Brain pericyte (primary cell): ENCODE results near the gene OR2S2.
"Not testable (repeated sequence)": the region's sequence is repeated elsewhere in the genome, so short reads cannot be mapped to it uniquely, and the experiment has no call there.

Experiments
- DNase-seq: peaks from one replicate; pipeline ENCODE4 v3.0.0-alpha.2; 2012; ENCODE audit warnings: low read depth, low spot score

The OR2S2 gene

GRCh38 chr9:35933550-35934067 lies 24.3 kb downstream of the OR2S2 start:
- no peak for DNase-seq

DNA sequence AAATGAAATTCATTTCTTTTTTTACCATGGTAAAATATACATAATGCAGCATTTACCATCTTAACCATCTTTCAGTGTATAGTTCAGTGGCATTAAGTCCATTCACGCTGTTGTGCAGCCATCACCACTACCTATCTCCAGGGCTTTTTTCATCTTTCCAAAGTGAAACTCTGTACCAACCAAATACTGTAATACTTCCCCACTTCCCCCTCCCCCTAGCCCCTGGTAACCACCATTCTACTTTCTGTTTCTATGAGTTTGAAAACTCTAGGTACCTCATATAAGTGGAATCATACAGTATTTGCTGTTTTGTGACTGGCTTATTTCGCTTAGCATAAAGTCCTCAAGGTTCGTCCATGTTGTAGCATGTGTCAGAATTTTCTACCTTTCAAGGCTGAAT lies 25.2 kb downstream of the OR2S2 start:
- DNase-seq: no peak

GRCh38 chr9:35930989-35931388 lies 27.0 kb downstream of the OR2S2 start:
- DNase-seq: no peak

DNA sequence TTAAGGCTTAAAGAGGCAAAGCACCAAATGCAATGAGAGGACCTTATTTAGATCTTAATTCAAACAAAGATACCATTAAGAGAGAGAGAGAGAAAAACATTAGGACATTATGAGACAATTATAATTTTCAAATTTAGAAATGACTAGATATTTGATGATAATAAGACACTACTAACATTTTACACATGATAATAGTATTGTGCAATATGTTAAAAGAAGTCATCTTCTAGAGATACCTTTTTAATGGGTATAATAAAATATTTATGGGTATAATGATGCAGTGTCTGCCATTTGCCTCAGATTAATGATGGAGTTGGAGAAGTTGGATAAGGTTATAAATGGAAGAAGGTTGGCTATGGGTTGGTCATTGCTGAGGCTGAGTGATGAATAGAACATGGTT lies 27.4 kb downstream of the OR2S2 start:
- no peak for DNase-seq

DNA sequence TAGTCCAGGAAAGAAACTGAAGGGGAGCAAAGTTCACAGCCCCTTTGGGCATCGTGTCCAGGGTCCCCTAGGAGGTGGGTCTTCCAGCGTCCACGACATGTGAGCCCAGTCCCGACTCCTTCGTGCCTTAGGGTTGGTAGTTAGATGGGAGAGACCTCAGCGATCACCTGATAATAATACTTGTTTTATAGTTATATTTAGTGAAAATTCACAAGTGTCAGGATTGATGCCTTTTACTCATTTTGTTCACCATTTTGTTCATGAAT lies 28.6 kb downstream of the OR2S2 start:
- no peak for DNase-seq

DNA sequence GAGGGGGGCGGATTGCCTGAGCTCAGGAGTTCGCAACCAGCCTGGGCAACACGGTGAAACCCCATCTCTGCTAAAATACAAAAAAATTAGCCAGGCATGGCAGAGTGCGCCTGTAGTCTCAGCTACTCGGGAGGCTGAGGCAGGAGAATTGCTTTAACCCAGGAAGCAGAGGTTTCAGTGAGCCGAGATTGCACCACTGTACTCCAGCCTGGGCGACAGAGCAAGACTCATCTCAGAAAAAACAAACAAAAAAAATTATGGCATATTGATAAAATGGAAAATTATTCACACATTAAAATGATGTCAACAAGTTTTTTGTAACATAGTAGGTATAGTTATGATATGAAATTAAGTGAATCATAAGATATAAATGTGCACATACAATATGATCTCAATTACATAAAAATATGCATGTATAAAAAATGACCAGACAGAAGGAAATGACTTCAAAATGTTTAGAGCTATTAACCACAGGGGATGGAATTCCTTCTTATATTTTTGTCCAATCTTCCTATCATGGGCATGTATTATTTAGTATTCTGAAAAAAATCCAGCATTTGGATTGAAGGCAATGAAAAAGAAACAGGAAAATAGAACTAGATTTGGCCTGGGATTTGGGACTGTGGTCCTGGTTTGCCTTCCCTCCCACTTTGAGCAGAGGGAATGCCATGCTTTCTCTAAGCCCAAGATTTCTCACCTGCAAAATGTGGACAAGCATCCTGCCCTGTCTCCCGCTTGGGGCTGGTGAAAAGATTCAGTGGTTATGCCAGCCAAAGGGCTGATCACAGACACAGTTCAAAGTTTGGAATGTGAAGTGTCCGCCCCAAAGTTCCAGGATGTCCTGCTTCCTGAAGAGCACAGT lies 29.1 kb downstream of the OR2S2 start:
- DNase-seq: no peak

GRCh38 chr9:35923927-35924763 lies 33.8 kb downstream of the OR2S2 start:
- DNase-seq: no peak

GRCh38 chr9:35923598-35923926 lies 34.4 kb downstream of the OR2S2 start:
- DNase-seq: no peak

- no peak for DNase-seq
Observed at GRCh38 chr9:35920051-35920620, 37.8 kb downstream of the OR2S2 start.

GRCh38 chr9:35919212-35920008 lies 38.5 kb downstream of the OR2S2 start:
- DNase-seq: no peak

- no peak for DNase-seq
Observed at GRCh38 chr9:35918780-35919179, 39.2 kb downstream of the OR2S2 start.

GRCh38 chr9:35917261-35917660 lies 40.7 kb downstream of the OR2S2 start:
- DNase-seq: no peak

DNA sequence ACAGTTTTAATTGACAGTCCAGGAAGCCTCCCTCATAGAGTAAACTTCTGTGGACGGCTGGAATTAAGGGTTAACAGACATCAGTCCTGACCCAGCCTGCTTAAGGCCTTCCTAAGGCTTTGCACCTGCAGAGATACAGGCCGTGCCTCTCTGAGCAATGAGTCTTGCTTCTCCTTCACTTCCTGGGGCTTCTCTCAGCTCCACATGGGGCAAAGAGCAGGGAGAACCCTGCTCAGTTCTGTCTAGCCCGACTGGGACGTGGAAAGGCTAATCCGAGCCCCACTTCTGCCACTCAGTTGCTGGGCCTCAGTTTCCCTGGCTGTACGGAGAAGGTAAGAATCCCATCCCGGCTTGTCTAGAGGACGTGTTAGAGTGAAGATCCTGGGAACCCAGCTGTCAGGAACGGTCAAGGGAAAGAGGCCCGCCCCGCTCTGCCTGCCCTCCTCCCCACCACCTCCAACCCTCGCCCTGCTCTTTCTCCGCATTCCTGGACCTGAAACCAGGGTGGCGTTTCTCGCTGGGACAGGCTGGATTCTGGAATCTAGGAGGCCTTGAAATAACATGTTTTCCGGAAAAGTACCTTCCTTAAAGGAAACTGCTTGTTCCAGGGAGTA lies 42.2 kb downstream of the OR2S2 start:
- no peak for DNase-seq

DNA sequence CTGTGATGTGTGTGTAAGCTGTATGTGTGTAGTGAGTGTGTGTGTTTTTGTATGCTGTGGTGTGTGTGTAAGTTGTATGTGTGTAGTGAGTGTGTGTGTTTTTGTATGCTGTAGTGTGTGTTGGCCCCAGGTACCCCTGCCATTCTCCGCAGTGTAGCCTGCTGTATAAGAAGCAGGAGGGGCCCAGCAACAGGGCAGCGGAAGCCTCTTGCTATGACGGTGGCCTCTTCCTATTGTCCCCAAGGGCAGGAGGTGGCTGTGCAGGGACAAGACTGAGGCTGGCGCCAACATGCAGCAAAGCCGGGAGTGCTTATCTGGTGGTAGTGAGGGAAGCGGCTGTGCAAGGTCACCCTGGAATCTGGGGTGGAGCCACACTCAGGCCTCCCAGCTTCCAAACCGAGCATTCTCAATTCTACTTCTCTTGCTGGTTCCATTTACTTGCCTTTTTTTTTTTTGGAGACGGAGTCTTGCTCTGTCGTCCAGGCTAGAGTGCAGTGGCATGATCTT lies 43.6 kb downstream of the OR2S2 start:
- no peak for DNase-seq

- DNase-seq: not testable (repeated sequence)
Observed at GRCh38 chr9:35913429-35913828, 44.5 kb downstream of the OR2S2 start.

DNA sequence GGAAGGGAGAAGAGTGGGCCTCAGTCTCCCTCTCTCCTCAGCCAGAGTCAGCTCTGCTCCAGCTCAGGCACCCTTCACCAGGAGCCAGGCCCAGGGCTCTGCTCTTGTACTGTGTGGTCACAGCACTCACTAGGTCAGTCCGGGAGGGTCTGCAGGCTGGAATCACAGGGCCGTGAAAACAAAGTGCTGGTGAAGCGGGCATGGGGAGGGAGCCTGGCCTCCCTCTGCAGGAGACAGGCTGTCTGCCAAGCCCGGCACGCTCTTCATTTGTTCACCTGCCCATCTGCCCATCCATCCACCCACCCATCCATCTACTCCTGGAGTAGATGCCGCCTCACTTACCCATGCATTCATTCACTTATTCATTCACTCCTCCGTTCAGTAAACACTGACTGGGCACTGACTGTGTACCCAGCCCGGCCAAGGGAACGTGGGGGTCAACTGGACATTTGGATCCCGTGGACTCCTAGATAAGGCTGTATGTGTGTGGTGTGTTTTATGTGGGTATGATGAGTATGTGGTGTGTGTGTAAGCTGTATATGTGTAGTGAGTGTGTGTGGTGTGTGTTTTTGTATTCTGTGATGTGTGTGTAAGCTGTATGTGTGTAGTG lies 45.1 kb downstream of the OR2S2 start:
- no peak for DNase-seq

GRCh38 chr9:35911690-35912089 lies 46.3 kb downstream of the OR2S2 start:
- DNase-seq: no peak

DNA sequence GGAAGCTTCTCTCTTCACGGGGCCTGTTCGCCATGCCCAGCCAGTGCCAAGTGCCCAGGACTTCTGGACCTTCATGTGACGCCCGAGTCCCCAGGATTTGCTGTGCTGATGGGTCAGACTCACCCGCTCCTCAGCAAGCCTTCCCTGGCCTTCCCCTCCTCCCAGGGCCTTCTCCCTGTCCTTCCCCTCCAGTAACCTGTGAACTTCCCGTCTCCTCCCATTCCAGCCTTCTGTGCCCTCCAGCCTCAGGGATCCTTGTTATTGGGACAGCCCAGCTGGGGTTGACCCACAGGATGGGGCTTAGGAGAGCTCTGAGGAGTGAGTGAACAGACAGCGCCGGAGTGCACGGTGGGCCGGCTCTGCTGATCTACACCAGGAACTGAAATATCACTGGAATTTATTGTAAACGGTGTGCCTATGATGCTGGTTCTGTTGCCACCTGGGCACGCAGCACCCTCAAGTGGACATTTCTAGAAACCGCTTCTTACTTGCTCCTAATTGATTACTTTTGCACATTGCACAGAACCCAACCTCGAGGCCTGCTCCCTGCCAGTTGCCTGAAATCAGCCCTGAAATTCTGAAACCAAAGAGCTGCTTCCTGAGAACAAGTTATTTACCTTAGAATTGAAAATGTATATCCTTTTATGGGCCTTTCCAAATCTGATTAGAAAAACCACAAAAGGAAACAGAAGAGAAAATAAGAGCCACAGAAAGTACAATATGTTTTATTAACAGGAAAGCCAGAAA lies 47.2 kb downstream of the OR2S2 start:
- no peak for DNase-seq

DNA sequence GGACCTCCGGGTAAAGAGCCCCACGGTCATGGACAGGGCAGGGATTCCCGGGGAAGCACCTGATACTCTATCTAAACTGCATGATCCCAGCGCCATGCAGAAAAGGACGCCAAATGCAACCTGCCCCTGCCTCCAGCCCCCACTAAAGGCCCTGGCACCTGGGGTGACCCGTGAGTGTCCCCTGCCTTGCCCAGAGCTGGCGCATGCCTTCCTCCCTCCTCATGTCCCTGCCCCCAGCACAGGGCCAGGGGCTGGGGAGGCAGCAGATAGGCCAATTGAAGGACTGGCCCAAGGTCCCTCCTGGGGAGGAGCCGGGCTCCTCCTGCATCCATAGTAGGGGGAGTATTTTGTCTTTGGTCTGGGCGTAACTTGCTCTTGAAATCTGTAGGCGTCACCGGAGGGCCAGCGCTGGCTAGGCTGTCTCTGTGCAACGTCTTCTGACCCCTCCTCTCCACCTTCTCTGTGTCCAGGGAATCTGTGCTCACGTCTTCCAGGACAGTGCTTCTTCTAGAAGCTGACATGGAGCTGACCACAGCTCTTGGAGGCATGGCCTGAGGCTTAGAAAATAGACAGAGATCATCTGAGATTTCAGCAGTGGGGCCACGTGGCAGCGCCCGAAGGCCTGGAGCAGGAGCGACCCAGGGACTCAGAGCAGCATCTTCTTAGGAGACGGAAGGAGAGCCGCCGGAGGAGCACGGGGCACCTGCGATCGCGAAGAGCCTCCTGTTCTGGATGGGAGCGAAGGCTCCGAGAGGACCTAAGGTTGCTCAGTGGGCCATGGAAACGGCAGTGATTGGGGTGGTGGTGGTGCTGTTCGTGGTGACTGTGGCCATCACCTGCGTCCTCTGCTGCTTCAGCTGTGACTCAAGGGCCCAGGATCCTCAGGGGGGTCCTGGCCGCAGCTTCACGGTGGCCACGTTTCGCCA lies 48.0 kb downstream of the OR2S2 start:
- no peak for DNase-seq
